ENCODE results near the gene NUDT14. TPM values are rescaled to one million over a fixed set of nuclear protein-coding genes. Genes with fewer than 3 reads are reported as not detected.

The NUDT14 gene
- total and polyA plus RNA-seq, 2 of the 4 experiments (the other 2 are of a cell fraction) = 5.6 to 9.3 TPM

DNA sequence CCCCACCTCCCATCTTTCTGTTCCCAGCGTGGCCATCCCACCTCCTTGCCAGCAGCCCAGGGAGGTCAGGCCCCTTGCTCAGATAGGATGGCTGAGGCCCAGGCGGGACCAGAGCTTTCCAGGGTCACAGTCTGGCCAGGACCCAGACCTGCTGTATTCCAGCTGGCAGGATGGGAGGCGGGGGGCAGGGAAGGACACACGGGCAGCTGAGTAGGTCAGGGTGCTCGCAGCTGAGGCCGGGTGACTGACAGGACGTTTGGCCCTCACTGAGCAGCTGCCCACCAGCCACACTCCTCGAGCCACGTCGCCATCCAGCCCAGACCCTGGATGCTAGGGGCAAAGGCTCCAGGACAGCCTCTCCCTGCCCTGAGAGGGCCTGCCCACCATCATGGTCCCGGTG, 4.0 kb downstream of the NUDT14 start:
- POLR2A ChIA-PET (ENCODE audit: unreplicated experiment) = no interaction called here
- Histone ChIP-seq H3K36me3 (ENCODE audit: control insufficient read depth, insufficient read depth, low read length) (no peaks in the 10 kb centered on the region), H3K9me3 (ENCODE audit: control insufficient read depth, insufficient read depth, low read length) (no peaks in the 10 kb centered on the region), H2BK120ac (ENCODE audit: low read depth, low read length) (no peak overlapping the region), H4K8ac (ENCODE audit: low read depth in 2 of 2, low read length in 2 of 2) (no peak overlapping the region), H4K20me1 (ENCODE audit: insufficient read depth, low read length) (peaks cover 4% of the 10 kb centered on the region; the same call in 1 of the 2 replicates), H3K9ac (ENCODE audit: low read depth, low read length) (no peak overlapping the region), H3K9me1 (ENCODE audit: insufficient read depth, low read length) (no peaks in the 10 kb centered on the region), H4K91ac (ENCODE audit: insufficient read depth, low read depth, low read length) (no peak overlapping the region), H3K56ac (ENCODE audit: extremely low read depth, insufficient read depth, low read length) (no peak overlapping the region), H2BK5ac (ENCODE audit: low read depth, low read length, poor library complexity, severe bottlenecking) (no peak overlapping the region), H3K79me1 (ENCODE audit: low read depth in 1 of 2, low read length in 2 of 2) (no peaks in the 10 kb centered on the region), H3K4me1 (ENCODE audit: control insufficient read depth, insufficient read depth, low read length) (peaks cover 4% of the 10 kb centered on the region; the same call in 1 of the 2 replicates), H2AK5ac (ENCODE audit: low read depth, low read length) (no peak overlapping the region), H2BK20ac (ENCODE audit: low read depth, low read length) (no peak overlapping the region), H2AFZ (replicated peaks; ENCODE audit: low read length, poor library complexity) (no peak overlapping the region), H2AK9ac (replicated peaks; ENCODE audit: low read depth, low read length, poor library complexity) (no peak overlapping the region), H3K14ac (replicated peaks; ENCODE audit: low read depth, low read length) (no peak overlapping the region), H3K4ac (ENCODE audit: low read depth, low read length) (no peak overlapping the region), H3K23ac (ENCODE audit: low read depth, low read length) (no peak overlapping the region), H3K4me2 (ENCODE audit: low read depth, low read length) (no peak overlapping the region), H3K18ac (ENCODE audit: low read depth, low read length) (no peak overlapping the region), H3K27ac (ENCODE audit: insufficient read depth, low read length) (no peak overlapping the region), H4K5ac (ENCODE audit: low read depth, low read length) (no peak overlapping the region), H3K4me3 (ENCODE audit: insufficient read depth, low read depth, low read length) (no peak overlapping the region), H3K27me3 (ENCODE audit: control insufficient read depth, insufficient read depth, low read length) (peaks cover 1% of the 10 kb centered on the region; the same call in 1 of the 2 replicates), H2BK15ac (ENCODE audit: low read depth, low read length) (no peak overlapping the region)
- in situ Hi-C loops (cut with MboI; ENCODE audit: low sequenced_read_pairs) = no loop called here
- ATAC-seq (ENCODE audit: low read depth) (no peak), DNase-seq (no peak)
- BruUV-seq (replicated peaks) = no TSS peak
- dilution Hi-C loops (cut with HindIII; ENCODE audit: low sequenced_read_pairs, unreplicated experiment) = no loop called here
- TF ChIP-seq RAD21 (IDR thresholded peaks at IDR 0.05; ENCODE audit: low read length) (no peak), NFE2L2 (IDR thresholded peaks at IDR 0.05; ENCODE audit: low read depth, low read length) (no peak), FOS (IDR thresholded peaks at IDR 0.05; ENCODE audit: low read depth, low read length) (no peak), MAZ (IDR thresholded peaks at IDR 0.05; ENCODE audit: borderline replicate concordance, low read depth, low read length) (no peak), CHD1 (IDR thresholded peaks at IDR 0.05; ENCODE audit: low read depth, low read length) (no peak), SMC3 (IDR thresholded peaks at IDR 0.05; ENCODE audit: low read depth, low read length) (no peak), RCOR1 (IDR thresholded peaks at IDR 0.05; ENCODE audit: insufficient replicate concordance, low read length) (no peak), CEBPB (IDR thresholded peaks at IDR 0.05; ENCODE audit: low read depth, low read length) (no peak), MAFK (IDR thresholded peaks at IDR 0.05; ENCODE audit: low read depth, low read length) (no peak), RFX5 (IDR thresholded peaks at IDR 0.05; ENCODE audit: low read depth, low read length) (no peak), POLR2A (IDR thresholded peaks at IDR 0.05; ENCODE audit: low read depth, low read length) (no peak), BHLHE40 (IDR thresholded peaks at IDR 0.05; ENCODE audit: low read depth, low read length) (no peak), MXI1 (IDR thresholded peaks at IDR 0.05; ENCODE audit: borderline replicate concordance, low read depth, low read length) (no peak)
- TF ChIP-seq, protein P1, sequence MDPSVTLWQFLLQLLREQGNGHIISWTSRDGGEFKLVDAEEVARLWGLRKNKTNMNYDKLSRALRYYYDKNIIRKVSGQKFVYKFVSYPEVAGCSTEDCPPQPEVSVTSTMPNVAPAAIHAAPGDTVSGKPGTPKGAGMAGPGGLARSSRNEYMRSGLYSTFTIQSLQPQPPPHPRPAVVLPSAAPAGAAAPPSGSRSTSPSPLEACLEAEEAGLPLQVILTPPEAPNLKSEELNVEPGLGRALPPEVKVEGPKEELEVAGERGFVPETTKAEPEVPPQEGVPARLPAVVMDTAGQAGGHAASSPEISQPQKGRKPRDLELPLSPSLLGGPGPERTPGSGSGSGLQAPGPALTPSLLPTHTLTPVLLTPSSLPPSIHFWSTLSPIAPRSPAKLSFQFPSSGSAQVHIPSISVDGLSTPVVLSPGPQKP (IDR thresholded peaks at IDR 0.05; ENCODE audit: borderline replicate concordance, low read depth, low read length) = no peak
- TF ChIP-seq, protein P2, sequence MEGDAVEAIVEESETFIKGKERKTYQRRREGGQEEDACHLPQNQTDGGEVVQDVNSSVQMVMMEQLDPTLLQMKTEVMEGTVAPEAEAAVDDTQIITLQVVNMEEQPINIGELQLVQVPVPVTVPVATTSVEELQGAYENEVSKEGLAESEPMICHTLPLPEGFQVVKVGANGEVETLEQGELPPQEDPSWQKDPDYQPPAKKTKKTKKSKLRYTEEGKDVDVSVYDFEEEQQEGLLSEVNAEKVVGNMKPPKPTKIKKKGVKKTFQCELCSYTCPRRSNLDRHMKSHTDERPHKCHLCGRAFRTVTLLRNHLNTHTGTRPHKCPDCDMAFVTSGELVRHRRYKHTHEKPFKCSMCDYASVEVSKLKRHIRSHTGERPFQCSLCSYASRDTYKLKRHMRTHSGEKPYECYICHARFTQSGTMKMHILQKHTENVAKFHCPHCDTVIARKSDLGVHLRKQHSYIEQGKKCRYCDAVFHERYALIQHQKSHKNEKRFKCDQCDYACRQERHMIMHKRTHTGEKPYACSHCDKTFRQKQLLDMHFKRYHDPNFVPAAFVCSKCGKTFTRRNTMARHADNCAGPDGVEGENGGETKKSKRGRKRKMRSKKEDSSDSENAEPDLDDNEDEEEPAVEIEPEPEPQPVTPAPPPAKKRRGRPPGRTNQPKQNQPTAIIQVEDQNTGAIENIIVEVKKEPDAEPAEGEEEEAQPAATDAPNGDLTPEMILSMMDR (conservative IDR thresholded peaks at IDR 0.05; ENCODE audit: low read depth, low read length) = no peak
- TF ChIP-seq, protein P3, sequence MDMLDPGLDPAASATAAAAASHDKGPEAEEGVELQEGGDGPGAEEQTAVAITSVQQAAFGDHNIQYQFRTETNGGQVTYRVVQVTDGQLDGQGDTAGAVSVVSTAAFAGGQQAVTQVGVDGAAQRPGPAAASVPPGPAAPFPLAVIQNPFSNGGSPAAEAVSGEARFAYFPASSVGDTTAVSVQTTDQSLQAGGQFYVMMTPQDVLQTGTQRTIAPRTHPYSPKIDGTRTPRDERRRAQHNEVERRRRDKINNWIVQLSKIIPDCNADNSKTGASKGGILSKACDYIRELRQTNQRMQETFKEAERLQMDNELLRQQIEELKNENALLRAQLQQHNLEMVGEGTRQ (IDR thresholded peaks at IDR 0.05; ENCODE audit: low read depth, low read length) = no peak
- intact Hi-C loops (cut with micrococcal nuclease) = no loop called here
- CTCF ChIA-PET = no interaction called here
- WGBS, 2 experiments (ENCODE audit: extremely low coverage in 2 of 2, insufficient read length in 1 of 2) = 63% methylated on average over 4 of the region's 11 CpGs; no CpG with 5 or more reads in 1 of the 2 experiments
